Neural cell (in vitro differentiated cells): Measurements from ENCODE around the gene AKIRIN2. TPM values are rescaled to one million over a fixed set of nuclear protein-coding genes. Genes with fewer than 3 reads are reported as not detected.

Source experiments
- H2AFZ ChIP-seq: fragments of 200-600, 300-800 bp; sonication (generic), shearing (Covaris generic); 2 replicates; pipeline ENCODE4 v1.6.0; 2014; ENCODE audit warnings: low read depth, mild to moderate bottlenecking, antibody characterized with exemption, low read length, moderate library complexity
- H3F3A ChIP-seq: fragments of 200-600 bp; shearing (Covaris generic); 2 replicates; pipeline ENCODE4 v1.6.1; 2016; ENCODE audit warnings: mild to moderate bottlenecking, moderate library complexity, mixed read lengths, antibody characterized with exemption, low read length; ENCODE audit not compliant: insufficient read depth, poor library complexity, severe bottlenecking
- H3K27ac ChIP-seq: fragments of 200-600, 300-800 bp; sonication (generic), shearing (Covaris generic); 2 replicates; pipeline ENCODE4 v1.5.1; 2014; ENCODE audit warnings: mild to moderate bottlenecking, low read length, moderate library complexity
- H3K27me3 ChIP-seq: fragments of 300-800, 200-600 bp; sonication (generic), shearing (Covaris generic); 2 replicates; pipeline ENCODE4 v1.6.0; 2014; ENCODE audit warnings: mild to moderate bottlenecking, low read depth, low read length, moderate library complexity; ENCODE audit not compliant: insufficient read depth
- H3K36me3 ChIP-seq: fragments of 300-800, 200-600 bp; sonication (generic), shearing (Covaris generic); 2 replicates; pipeline ENCODE4 v1.5.1; 2014; ENCODE audit warnings: mild to moderate bottlenecking, antibody characterized with exemption, low read length, moderate library complexity; ENCODE audit not compliant: insufficient read depth
- H3K4me2 ChIP-seq: fragments of 300-800, 200-600 bp; sonication (generic), shearing (Covaris generic); 2 replicates; pipeline ENCODE4 v1.6.0; 2014; ENCODE audit warnings: mild to moderate bottlenecking, low read length
- H3K4me3 ChIP-seq: fragments of 300-800, 200-600 bp; sonication (generic), shearing (Covaris generic); 2 replicates; pipeline ENCODE4 v1.5.1; 2014; ENCODE audit warnings: mild to moderate bottlenecking, low read length, moderate library complexity
- H3K79me2 ChIP-seq: fragments of 200-600 bp; shearing (Covaris generic); replicated peaks from 2 replicates; pipeline ENCODE4 v1.6.0; 2014; ENCODE audit warnings: mild to moderate bottlenecking, low read length, moderate library complexity; ENCODE audit not compliant: insufficient read depth
- H3K9ac ChIP-seq: fragments of 300-800, 200-600 bp; sonication (generic), shearing (Covaris generic); 2 replicates; pipeline ENCODE4 v1.6.1; 2016; ENCODE audit warnings: mild to moderate bottlenecking, low read length, mixed read lengths
- H3K9me2 ChIP-seq: fragments of 200-600 bp; shearing (Covaris generic); 2 replicates; pipeline ENCODE4 v1.6.1; 2016; ENCODE audit warnings: mild to moderate bottlenecking, low read length, mixed read lengths; ENCODE audit not compliant: insufficient read depth
- H3K9me3 ChIP-seq: fragments of 200-600, 300-800 bp; sonication (generic), shearing (Covaris generic); 2 replicates; pipeline ENCODE4 v1.6.1; 2016; ENCODE audit warnings: mild to moderate bottlenecking, mixed run types, low read length, moderate library complexity, mixed read lengths
- H4K20me1 ChIP-seq: fragments of 200-600 bp; shearing (Covaris generic); 2 replicates; pipeline ENCODE4 v1.6.1; 2016; ENCODE audit warnings: mild to moderate bottlenecking, mixed run types; ENCODE audit not compliant: insufficient read depth
- CTCF ChIP-seq: fragments of 450-650 bp; IDR thresholded peaks from 2 replicates; pipeline ENCODE4 v1.5.1; 2014; ENCODE audit warnings: antibody characterized with exemption, mild to moderate bottlenecking, moderate library complexity; ENCODE audit not compliant: poor library complexity, severe bottlenecking
- EP300 ChIP-seq: fragments of 450-650 bp; conservative IDR thresholded peaks from 2 replicates; pipeline ENCODE4 v1.6.1; 2014; ENCODE audit warnings: antibody characterized with exemption, mild to moderate bottlenecking, moderate library complexity; ENCODE audit not compliant: poor library complexity, severe bottlenecking
- EZH2 ChIP-seq: fragments of 200-600, 300-800 bp; shearing (Covaris generic), sonication (generic); IDR thresholded peaks from 2 replicates; pipeline ENCODE4 v1.6.1; 2014; ENCODE audit warnings: antibody characterized with exemption, low read length, borderline replicate concordance, mild to moderate bottlenecking; ENCODE audit not compliant: insufficient read depth, poor library complexity, severe bottlenecking
- MXI1 ChIP-seq: fragments of 450-650 bp; conservative IDR thresholded peaks from 2 replicates; pipeline ENCODE4 v1.6.1; 2014; ENCODE audit warnings: antibody characterized with exemption, mild to moderate bottlenecking; ENCODE audit not compliant: poor library complexity, severe bottlenecking
- POLR2AphosphoS5 ChIP-seq: IDR thresholded peaks from 2 replicates; pipeline ENCODE4 v1.6.1; 2012
- RAD21 ChIP-seq: fragments of 450-650 bp; conservative IDR thresholded peaks from 2 replicates; pipeline ENCODE4 v1.6.1; 2014; ENCODE audit warnings: antibody characterized with exemption, mild to moderate bottlenecking, moderate library complexity
- SMC3 ChIP-seq: fragments of 450-650 bp; conservative IDR thresholded peaks from 2 replicates; pipeline ENCODE4 v1.6.1; 2014; ENCODE audit warnings: antibody characterized with exemption, mild to moderate bottlenecking, moderate library complexity; ENCODE audit not compliant: poor library complexity
- TAF1 ChIP-seq: IDR thresholded peaks from 2 replicates; pipeline ENCODE4 v1.6.1; 2012; ENCODE audit warnings: low read depth
- polyA plus RNA-seq: library from polyadenylated mRNA; depleted of rRNA; stranded (reverse); fragments of >200 nt; gene quantifications from 2 replicates; pipeline ENCODE4 v1.2.3, GENCODE V29; 2014
- TF ChIP-seq, protein P1 (sequence below): IDR thresholded peaks from 2 replicates; pipeline ENCODE4 v1.6.1; 2012; ENCODE audit warnings: borderline replicate concordance

The AKIRIN2 gene
- polyA plus RNA-seq, 1 donor from 2014 or later: 82.8 TPM

DNA sequence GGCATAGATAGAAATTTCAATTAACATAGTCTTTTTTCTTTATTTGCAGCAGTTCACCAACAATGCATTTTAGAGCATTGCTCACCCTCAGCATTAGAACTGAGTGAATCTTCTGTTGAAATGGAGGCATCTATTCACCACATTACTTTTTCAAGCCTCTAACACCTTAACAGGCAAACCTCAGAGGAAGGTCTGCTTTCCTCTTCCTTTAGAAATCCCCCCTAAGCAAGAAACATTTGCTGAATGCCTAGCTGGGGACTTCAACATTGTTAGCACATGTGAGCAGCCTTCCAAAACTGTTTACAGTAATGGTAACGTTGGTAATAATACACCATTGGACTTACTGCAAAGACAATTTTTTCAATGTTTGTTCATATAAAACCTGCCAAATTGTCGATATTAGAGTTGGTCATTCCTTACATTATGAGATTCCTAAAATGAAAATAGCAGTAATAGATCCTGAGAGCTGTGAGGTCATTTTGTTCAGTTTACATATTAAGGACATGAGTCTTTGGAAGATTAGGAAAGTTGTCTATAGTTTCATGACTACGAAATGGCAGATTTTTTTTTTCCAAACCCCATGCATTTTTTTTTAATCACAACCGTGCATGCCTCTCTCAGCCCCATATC is 20.6 kb upstream of the AKIRIN2 start:
- TF ChIP-seq EP300 (no peak), SMC3 (no peak), TAF1 (no peak), MXI1 (no peak), RAD21 (no peak), CTCF (no peak), POLR2AphosphoS5 (no peak), EZH2 (no peak)
- TF ChIP-seq, protein P1, sequence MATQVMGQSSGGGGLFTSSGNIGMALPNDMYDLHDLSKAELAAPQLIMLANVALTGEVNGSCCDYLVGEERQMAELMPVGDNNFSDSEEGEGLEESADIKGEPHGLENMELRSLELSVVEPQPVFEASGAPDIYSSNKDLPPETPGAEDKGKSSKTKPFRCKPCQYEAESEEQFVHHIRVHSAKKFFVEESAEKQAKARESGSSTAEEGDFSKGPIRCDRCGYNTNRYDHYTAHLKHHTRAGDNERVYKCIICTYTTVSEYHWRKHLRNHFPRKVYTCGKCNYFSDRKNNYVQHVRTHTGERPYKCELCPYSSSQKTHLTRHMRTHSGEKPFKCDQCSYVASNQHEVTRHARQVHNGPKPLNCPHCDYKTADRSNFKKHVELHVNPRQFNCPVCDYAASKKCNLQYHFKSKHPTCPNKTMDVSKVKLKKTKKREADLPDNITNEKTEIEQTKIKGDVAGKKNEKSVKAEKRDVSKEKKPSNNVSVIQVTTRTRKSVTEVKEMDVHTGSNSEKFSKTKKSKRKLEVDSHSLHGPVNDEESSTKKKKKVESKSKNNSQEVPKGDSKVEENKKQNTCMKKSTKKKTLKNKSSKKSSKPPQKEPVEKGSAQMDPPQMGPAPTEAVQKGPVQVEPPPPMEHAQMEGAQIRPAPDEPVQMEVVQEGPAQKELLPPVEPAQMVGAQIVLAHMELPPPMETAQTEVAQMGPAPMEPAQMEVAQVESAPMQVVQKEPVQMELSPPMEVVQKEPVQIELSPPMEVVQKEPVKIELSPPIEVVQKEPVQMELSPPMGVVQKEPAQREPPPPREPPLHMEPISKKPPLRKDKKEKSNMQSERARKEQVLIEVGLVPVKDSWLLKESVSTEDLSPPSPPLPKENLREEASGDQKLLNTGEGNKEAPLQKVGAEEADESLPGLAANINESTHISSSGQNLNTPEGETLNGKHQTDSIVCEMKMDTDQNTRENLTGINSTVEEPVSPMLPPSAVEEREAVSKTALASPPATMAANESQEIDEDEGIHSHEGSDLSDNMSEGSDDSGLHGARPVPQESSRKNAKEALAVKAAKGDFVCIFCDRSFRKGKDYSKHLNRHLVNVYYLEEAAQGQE: no peak
- Histone ChIP-seq H2AFZ (no peak overlapping the region), H3K9me3 (no peaks in the 10 kb centered on the region), H3K79me2 (no peaks in the 10 kb centered on the region), H3K27me3 (no peaks in the 10 kb centered on the region), H3K9me2 (no peaks in the 10 kb centered on the region), H3K27ac (no peak overlapping the region), H4K20me1 (no peaks in the 10 kb centered on the region), H3K9ac (no peak overlapping the region), H3K4me2 (no peak overlapping the region), H3F3A (no peaks in the 10 kb centered on the region), H3K4me3 (no peak overlapping the region), H3K36me3 (no peaks in the 10 kb centered on the region)

- H4K20me1 ChIP-seq: no peaks in the 10 kb centered on the region
- H3K9ac ChIP-seq: no peak overlapping the region
- no peak for TF ChIP-seq CTCF
- no peak for TF ChIP-seq POLR2AphosphoS5
- TF ChIP-seq EZH2: no peak
- TF ChIP-seq, protein P1: no peak
- TF ChIP-seq SMC3: no peak
- TF ChIP-seq EP300: no peak
- TF ChIP-seq RAD21: no peak
- no peak for TF ChIP-seq TAF1
- no peak for TF ChIP-seq MXI1
- H3K27me3 ChIP-seq: no peaks in the 10 kb centered on the region
- H3K27ac ChIP-seq: no peak overlapping the region
- no peaks in the 10 kb centered on the region for H3K36me3 ChIP-seq
- no peak overlapping the region for H3K4me2 ChIP-seq
- H3K9me2 ChIP-seq: no peaks in the 10 kb centered on the region
- no peaks in the 10 kb centered on the region for H3F3A ChIP-seq
- H3K79me2 ChIP-seq: no peaks in the 10 kb centered on the region
- H2AFZ ChIP-seq: no peak overlapping the region
- H3K4me3 ChIP-seq: no peak overlapping the region
- no peaks in the 10 kb centered on the region for H3K9me3 ChIP-seq
Observed at GRCh38 chr6:87721311-87721710, 19.3 kb upstream of the AKIRIN2 start.
